GM12892 (cell line): ENCODE measurements around the gene REN.

Experiments
- POLR2A ChIP-seq: IDR thresholded peaks from 2 replicates; pipeline ENCODE4 v1.6.1; 2011; ENCODE audit warnings: low read depth, low read length, control low read depth
- POLR2AphosphoS5 ChIP-seq: IDR thresholded peaks from 2 replicates; pipeline ENCODE4 v1.6.1; 2011; ENCODE audit warnings: low read depth, low read length, control low read depth
- TAF1 ChIP-seq: IDR thresholded peaks from 2 replicates; pipeline ENCODE4 v1.6.1; 2011; ENCODE audit warnings: low read depth, mild to moderate bottlenecking, control low read depth, low read length, borderline replicate concordance

DNA sequence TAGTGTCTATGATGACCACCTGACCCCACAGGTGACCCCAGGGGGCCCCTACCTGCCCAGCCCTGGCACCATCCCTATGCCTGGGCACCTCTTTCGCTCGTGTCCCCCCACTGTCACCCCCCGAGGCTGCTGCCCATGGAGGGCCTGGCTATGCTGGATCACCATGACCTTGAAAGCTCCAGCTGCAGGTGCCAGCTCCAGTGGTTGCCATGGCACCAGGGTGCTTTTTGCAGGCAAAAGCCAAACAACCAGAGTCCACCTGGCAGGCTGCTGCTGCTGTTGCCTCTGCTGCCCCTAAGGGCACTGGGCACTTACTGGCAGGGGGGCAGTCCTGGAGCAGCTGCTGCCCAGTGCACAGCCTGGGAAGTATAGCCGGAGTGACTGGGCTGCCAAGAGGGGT, 36.0 kb downstream of the REN start:
- TF ChIP-seq POLR2A (no peak), POLR2AphosphoS5 (no peak), TAF1 (no peak)
